Stimulated activated naive CD8-positive, alpha-beta T cell treated with anti-CD3 and anti-CD28 coated beads, Interleukin-15, Interleukin-2, amounts not matched to agents 100 U/mL and 50 U/mL, for 24 hours (primary cell): ENCODE data around the gene IFI27.
A peak's percentile ranks its signal among the peaks of the same experiment; 100 is the strongest.

Experiments used
- ATAC-seq: fragments of 150-1000 bp; cut with Tn5 transposase; one replicate; pipeline ENCODE4 v1.10.0; 2021
- DNase-seq: peaks from one replicate; pipeline ENCODE4 v3.0.0; 2021

IFI27 gene

DNA sequence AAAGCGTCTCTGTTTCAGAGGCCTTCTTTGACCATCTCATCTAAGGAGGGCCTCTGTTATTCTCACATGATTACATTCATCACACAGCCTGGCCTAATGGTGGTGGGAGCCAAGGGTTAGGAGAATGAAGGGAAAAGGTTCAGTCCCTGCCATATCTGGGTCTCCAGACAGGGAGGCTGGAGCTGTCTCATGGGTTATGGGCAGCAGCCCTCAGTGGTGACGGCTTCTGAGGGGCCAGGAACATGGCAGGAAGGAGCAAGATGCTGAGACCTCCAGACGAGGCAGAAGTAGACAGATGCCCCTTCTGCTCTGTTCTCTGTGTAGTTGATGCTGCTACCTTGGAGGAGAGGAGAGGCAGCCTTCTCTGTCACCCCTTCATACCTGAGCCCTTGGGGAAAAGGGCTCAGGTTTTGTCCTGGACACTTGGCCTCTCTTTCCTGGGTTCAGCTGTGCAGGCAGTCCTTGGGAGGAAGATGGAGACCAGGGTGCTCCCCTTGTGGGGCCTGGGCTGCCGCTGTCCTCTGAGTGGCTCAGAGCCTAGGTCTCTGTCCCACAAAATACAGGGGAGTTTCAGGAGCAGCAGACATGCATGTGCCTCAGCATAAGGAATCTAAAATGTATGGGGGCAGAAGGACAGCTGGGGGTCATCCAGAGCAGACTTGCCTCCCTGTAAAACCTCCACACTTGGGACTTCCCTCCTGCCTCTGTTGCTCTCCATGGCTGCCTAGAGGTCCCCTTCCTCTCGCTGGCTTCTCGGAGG, 15.3 kb downstream of the IFI27 start:
- DNase-seq, result no peak
- ATAC-seq, result no peak

- ATAC-seq (no peak), DNase-seq (no peak)
Observed at GRCh38 chr14:94126419-94126677, 15.8 kb downstream of the IFI27 start.

GRCh38 chr14:94126800-94127199, 16.3 kb downstream of the IFI27 start:
- ATAC-seq, result no peak

GRCh38 chr14:94127330-94127729, 16.8 kb downstream of the IFI27 start:
- ATAC-seq (no peak), DNase-seq (no peak)

More at GRCh38 chr14:94126800-94127199, 16.3 kb downstream of the IFI27 start:
- DNase-seq, result no peak

GRCh38 chr14:94128216-94128839, 17.8 kb downstream of the IFI27 start:
- DNase-seq (no peak), ATAC-seq (no peak)

GRCh38 chr14:94129111-94129757, 18.7 kb downstream of the IFI27 start, which contains the start of gene IFI27L2:
Gene IFI27L2, minus strand, starts transcription at chr14:94129604. Its CDS starts 40 bp downstream, at chr14:94129564.
- peak; percentile 97 for ATAC-seq
- peak; percentile 75 for DNase-seq

- DNase-seq (peak; percentile 38), ATAC-seq (no peak)
Observed at GRCh38 chr14:94129758-94130414, 19.4 kb downstream of the IFI27 start.

DNA sequence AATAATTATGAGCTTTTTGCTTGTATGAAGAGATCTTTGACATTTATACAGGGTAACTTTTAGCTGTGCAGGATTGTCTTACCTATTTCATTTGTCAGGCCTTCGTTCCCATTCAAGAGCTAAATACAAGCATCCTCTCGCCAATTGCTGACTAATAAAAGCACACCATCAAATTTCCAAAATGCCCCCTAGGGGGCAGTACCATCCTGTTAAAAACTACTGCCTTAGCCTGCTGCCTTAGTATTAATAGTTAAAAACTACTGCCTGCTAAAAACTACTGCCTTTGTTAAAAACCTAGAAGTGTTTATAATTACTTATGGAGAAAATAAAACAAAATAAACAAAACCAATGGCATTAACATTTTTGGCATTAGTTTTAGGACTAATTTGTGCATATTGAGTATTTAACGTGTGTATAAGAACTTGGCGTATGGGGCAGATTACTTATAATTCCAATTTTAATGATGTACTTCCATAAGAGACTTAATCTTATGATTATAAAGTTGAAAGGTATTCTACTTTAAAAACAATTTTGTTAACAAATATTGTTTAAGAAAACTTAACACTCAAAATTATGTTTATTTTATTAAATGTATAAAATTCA, 21.9 kb downstream of the IFI27 start:
- DNase-seq, result peak; percentile 66
- ATAC-seq, result no peak

- DNase-seq (no peak), ATAC-seq (no peak)
Observed at GRCh38 chr14:94135476-94135875, 24.9 kb downstream of the IFI27 start.

DNA sequence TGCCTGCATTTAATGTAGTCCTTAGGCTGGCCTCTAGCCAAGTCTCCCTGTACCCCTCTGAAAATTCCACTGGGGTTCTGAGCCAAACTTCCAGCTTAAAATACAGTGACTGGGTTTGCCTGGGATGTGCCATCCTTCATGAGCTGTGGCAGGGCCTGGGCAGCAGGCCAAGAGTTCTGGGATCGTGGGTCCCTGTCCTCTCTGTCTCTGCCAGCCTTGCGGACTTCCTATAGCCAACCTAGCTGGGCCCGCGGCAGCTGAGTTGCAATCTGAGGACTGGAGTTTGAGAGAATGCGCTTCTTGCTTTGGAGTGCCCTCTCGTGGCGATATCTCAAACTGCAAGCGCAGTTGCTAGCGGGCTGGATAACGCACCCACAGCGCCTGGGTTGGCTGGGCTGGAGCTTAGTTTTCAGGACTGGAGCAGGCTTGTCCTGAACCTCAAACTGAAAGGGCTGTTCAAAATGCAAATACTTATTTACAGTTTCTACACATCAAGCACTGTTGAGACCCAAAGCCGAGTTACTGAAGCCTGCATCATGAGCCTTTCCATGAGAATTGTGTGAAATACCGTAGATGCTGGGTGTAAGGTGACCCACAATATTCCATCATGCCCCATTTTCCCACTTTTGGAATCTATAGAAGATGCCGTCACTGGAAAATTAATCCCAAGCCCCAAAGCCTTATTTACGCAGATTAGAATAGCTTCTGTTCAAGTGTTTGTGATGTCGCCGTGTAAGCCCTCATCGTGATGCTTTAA, 26.2 kb downstream of the IFI27 start:
- ATAC-seq, result peak; percentile 86
- DNase-seq, result peak; percentile 87

DNA sequence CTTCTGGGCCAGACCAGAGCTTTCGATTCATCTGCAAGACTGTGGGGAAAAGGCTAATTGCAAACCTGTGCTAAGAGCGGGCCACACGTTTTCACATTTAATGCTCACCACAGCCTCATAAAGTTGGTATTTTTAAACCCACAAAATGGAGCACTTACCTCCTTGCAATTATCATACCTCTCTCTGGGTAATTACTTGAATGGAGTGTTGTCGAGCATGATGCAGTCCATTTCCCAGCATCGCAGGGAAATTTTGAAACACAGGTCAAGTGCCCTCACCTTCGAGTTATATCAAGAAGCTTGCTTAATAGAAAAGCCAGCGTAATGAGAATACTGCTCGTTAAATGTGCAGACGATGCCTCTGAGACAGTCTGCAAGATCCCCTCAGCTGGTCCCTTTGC, 27.7 kb downstream of the IFI27 start:
- DNase-seq (no peak), ATAC-seq (no peak)

- DNase-seq, result no peak
- ATAC-seq, result no peak
Observed at GRCh38 chr14:94139006-94139405, 28.5 kb downstream of the IFI27 start.

- DNase-seq (no peak), ATAC-seq (no peak)
Observed at GRCh38 chr14:94139421-94139820, 28.9 kb downstream of the IFI27 start.

- ATAC-seq (no peak), DNase-seq (no peak)
Observed at GRCh38 chr14:94142247-94142646, 31.7 kb downstream of the IFI27 start.

- DNase-seq, result no peak
- no peak for ATAC-seq
Observed at GRCh38 chr14:94142836-94143235, 32.3 kb downstream of the IFI27 start.

DNA sequence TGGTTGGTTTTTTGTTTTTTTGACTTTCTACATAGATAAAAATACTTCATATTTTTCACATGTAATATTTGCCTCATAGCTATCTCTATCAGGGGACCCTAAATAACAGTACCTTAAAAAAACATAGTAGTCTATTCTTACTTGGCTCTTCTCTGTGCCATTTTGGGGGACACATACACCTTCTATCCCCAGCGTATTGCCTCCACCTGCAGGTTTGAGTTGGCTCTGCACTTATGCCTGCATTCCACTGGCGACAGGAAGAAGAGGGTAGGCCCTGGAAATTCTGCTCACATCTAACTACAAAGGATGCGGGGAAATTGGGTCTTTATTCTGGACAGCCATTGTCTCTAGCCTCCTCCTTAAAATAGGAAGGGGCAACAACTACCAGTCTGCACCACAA, 32.7 kb downstream of the IFI27 start:
- ATAC-seq, result no peak
- no peak for DNase-seq

DNA sequence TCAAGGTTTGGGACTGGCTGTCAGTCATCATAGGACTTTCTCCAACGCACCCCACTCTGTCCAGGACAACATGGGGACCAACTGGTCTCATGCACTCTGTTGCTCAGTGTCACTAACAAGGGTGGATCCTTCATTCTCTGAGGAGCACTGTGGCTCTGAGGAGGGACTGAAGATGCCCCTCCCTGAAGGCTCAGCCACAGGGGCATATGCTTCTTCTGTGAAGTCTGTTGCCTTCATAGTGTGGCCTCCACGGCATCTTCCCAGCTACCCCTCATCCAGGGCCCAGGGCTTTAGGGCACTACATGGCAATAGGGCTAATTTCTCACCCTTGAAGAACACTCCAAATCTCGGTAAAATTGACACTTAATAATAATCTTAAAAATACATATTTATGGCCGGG, 33.2 kb downstream of the IFI27 start:
- no peak for ATAC-seq

GRCh38 chr14:94144765-94145164, 34.2 kb downstream of the IFI27 start:
- ATAC-seq (no peak), DNase-seq (no peak)

More for the DNA sequence above, 33.2 kb downstream of the IFI27 start:
- DNase-seq, result no peak

DNA sequence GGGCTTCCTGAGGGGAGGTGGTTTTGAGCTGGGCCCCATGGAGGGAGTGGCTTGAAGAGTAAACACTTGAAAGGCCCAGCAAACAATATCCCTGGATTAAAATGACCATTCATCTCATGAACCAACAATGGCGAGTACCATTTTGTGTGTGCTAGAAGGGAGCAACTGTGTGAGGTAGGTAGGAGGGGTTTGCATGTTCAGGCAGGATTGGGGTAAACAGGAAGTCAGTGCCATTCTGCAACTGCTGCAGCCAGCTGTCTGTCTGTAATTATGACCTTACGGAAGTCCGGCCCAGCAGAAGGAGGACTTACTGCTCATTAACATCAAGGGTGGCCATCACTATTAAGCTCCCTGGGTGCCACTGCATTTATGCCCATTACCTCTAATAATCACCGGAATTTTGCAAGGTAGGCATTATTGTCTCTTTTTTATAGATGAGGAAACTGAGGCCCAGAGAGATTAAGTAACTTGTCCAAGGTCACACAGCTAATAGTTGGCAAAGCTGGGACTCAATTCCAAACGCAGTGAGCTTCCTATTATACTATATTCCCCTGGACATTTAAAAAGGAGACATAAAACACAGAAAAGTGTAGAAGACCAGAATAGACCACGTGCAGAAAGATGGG, 35.5 kb downstream of the IFI27 start:
- no peak for ATAC-seq

GRCh38 chr14:94152676-94153075, 42.1 kb downstream of the IFI27 start:
- DNase-seq, result no peak
- no peak for ATAC-seq

More for the DNA sequence above, 35.5 kb downstream of the IFI27 start:
- DNase-seq, result no peak

- no peak for DNase-seq
- no peak for ATAC-seq
Observed at GRCh38 chr14:94153750-94154342, 43.3 kb downstream of the IFI27 start.
